HepG2 (cell line): ENCODE results near the gene ST6GALNAC2. TPM values are rescaled to one million over a fixed set of nuclear protein-coding genes. Genes with fewer than 3 reads are reported as not detected.
A peak's percentile ranks its signal among the peaks of the same experiment; 100 is the strongest.

Source experiments
- CREM ChIP-seq, 2 experiments: sonication (generic) in 1 of 2; formaldehyde crosslinking in 1 of 2; IDR thresholded peaks; 2 replicates each; pipeline versions ENCODE4 v1.4.0 to v1.6.1; 2016 to 2020; ENCODE audit warnings: antibody characterized with exemption in 1 of 2, mild to moderate bottlenecking in 1 of 2, missing genetic modification reagents in 1 of 2
- GTF2F1 ChIP-seq: fragments of 150-350 bp; IDR thresholded peaks from 2 replicates; pipeline ENCODE4 v1.6.1; 2014; ENCODE audit warnings: low read length
- HES4 ChIP-seq: sonication (generic); formaldehyde crosslinking; IDR thresholded peaks from 2 replicates; pipeline ENCODE4 v1.9.0; 2021; ENCODE audit warnings: mild to moderate bottlenecking, missing genetic modification reagents, borderline replicate concordance
- HNRNPL ChIP-seq: fragments of 200-400 bp; formaldehyde crosslinking; IDR thresholded peaks from 2 replicates; pipeline ENCODE4 v1.6.1; 2017; ENCODE audit warnings: mild to moderate bottlenecking, low read depth, low read length
- NFYC ChIP-seq: IDR thresholded peaks from 2 replicates; pipeline ENCODE4 v1.6.1; 2016; ENCODE audit warnings: missing genetic modification reagents, missing compliant biosample characterization
- PRMT3 ChIP-seq: sonication (generic); formaldehyde crosslinking; IDR thresholded peaks from 2 replicates; pipeline ENCODE4 v1.8.1; 2022; ENCODE audit warnings: low read depth, mild to moderate bottlenecking, moderate library complexity, missing genetic modification reagents, borderline replicate concordance
- RFX3 ChIP-seq: IDR thresholded peaks from 2 replicates; pipeline ENCODE4 v1.6.1; 2016; ENCODE audit warnings: missing biosample characterization, missing genetic modification reagents
- SAP130 ChIP-seq: IDR thresholded peaks from 2 replicates; pipeline ENCODE4 v1.6.1; 2016; ENCODE audit warnings: low read depth
- TARDBP ChIP-seq: sonication (generic); formaldehyde crosslinking; IDR thresholded peaks from 2 replicates; pipeline ENCODE4 v1.8.0; 2022; ENCODE audit warnings: mild to moderate bottlenecking, missing genetic modification reagents
- TCF7L2 ChIP-seq: IDR thresholded peaks from 2 replicates; pipeline ENCODE4 v1.6.1; 2011; ENCODE audit warnings: mild to moderate bottlenecking, low read depth, low read length, moderate library complexity
- YY1 ChIP-seq: IDR thresholded peaks from 2 replicates; pipeline ENCODE4 v1.6.1; 2011; ENCODE audit warnings: low read length, low read depth, moderate library complexity, mild to moderate bottlenecking; ENCODE audit not compliant: insufficient read depth, insufficient replicate concordance
- ZBTB7A ChIP-seq: sonication (generic); formaldehyde crosslinking; IDR thresholded peaks from 2 replicates; pipeline ENCODE4 v1.8.0; 2022; ENCODE audit warnings: mild to moderate bottlenecking, missing genetic modification reagents
- ZNF160 ChIP-seq: sonication (generic); formaldehyde crosslinking; IDR thresholded peaks from 2 replicates; pipeline ENCODE4 v1.8.0; 2022; ENCODE audit warnings: mild to moderate bottlenecking, inconsistent platforms, missing genetic modification reagents
- ZNF382 ChIP-seq: sonication (generic); formaldehyde crosslinking; IDR thresholded peaks from 2 replicates; pipeline ENCODE4 v1.5.0; 2020; ENCODE audit warnings: missing genetic modification reagents, mild to moderate bottlenecking, borderline replicate concordance
- ZNF383 ChIP-seq: sonication (generic); formaldehyde crosslinking; IDR thresholded peaks from 2 replicates; pipeline ENCODE4 v1.4.0; 2020; ENCODE audit warnings: missing genetic modification reagents, mild to moderate bottlenecking, borderline replicate concordance
- ZNF567 ChIP-seq: sonication (generic); formaldehyde crosslinking; IDR thresholded peaks from 2 replicates; pipeline ENCODE4 v1.8.1; 2023; ENCODE audit warnings: mild to moderate bottlenecking, missing genetic modification reagents, borderline replicate concordance
- ZNF605 ChIP-seq: sonication (generic); formaldehyde crosslinking; IDR thresholded peaks from 2 replicates; pipeline ENCODE4 v1.8.0; 2022; ENCODE audit warnings: mild to moderate bottlenecking, missing genetic modification reagents
- ZNF749 ChIP-seq: sonication (generic); formaldehyde crosslinking; IDR thresholded peaks from 2 replicates; pipeline ENCODE4 v1.8.0; 2022; ENCODE audit warnings: mild to moderate bottlenecking, missing genetic modification reagents, moderate library complexity, borderline replicate concordance
- ZNF879 ChIP-seq: sonication (generic); formaldehyde crosslinking; IDR thresholded peaks from 2 replicates; pipeline ENCODE4 v1.8.1; 2023; ENCODE audit warnings: missing genetic modification reagents
- ZSCAN30 ChIP-seq: sonication (generic); formaldehyde crosslinking; IDR thresholded peaks from 2 replicates; pipeline ENCODE4 v1.5.0; 2020; ENCODE audit warnings: mild to moderate bottlenecking, missing genetic modification reagents
- polyA plus RNA-seq, 8 experiments: library from polyadenylated mRNA; depleted of rRNA in 3 of 8; stranded (reverse) in 7 of 8; unstranded in 1 of 8; fragments of >200 nt; fragmentation: Illumina TruSeq in 4 of 8; extraction: Trizol in 4 of 8; gene quantifications; 2 replicates each; pipeline versions ENCODE4 v1.2.1 to v1.2.3, GENCODE V29; 2011 to 2016; ENCODE audit warnings: low read depth in 4 of 8, missing spikeins in 1 of 8, mixed read lengths in 1 of 8; ENCODE audit not compliant: insufficient read depth in 1 of 8
- total RNA-seq, 5 experiments: library from RNA; depleted of rRNA; stranded (reverse); fragments of >200 nt; fragmentation: Illumina TruSeq; extraction: Trizol; gene quantifications; 2 replicates each; pipeline ENCODE4 v1.2.3, GENCODE V29; 2016; ENCODE audit warnings: low read depth in 1 of 5
- TF ChIP-seq, protein P1 (sequence below): sonication (generic); formaldehyde crosslinking; IDR thresholded peaks from 2 replicates; pipeline ENCODE4 v1.5.0; 2020; ENCODE audit warnings: missing genetic modification reagents
- TF ChIP-seq, protein P2 (sequence below): sonication (generic); formaldehyde crosslinking; IDR thresholded peaks from 2 replicates; pipeline ENCODE4 v1.8.0; 2022; ENCODE audit warnings: missing genetic modification reagents, mild to moderate bottlenecking, inconsistent platforms, borderline replicate concordance
- TF ChIP-seq, protein P3 (sequence below): sonication (generic); formaldehyde crosslinking; conservative IDR thresholded peaks from 2 replicates; pipeline ENCODE4 v1.4.0; 2020; ENCODE audit warnings: missing genetic modification reagents
- TF ChIP-seq, protein P4 (sequence below): sonication (generic); formaldehyde crosslinking; IDR thresholded peaks from 2 replicates; pipeline ENCODE4 v1.4.0; 2020; ENCODE audit warnings: missing genetic modification reagents; ENCODE audit errors: not compliant biosample characterization
- TF ChIP-seq, protein P5 (sequence below): sonication (generic); formaldehyde crosslinking; IDR thresholded peaks from 2 replicates; pipeline ENCODE4 v1.8.1; 2023; ENCODE audit warnings: mild to moderate bottlenecking, moderate library complexity, missing genetic modification reagents

The ST6GALNAC2 gene
- total and polyA plus RNA-seq, 2 of the 13 experiments (the other 11 are each of a cell fraction or from before 2014, with no cell fraction given), result 0.12 to 0.49 TPM

DNA sequence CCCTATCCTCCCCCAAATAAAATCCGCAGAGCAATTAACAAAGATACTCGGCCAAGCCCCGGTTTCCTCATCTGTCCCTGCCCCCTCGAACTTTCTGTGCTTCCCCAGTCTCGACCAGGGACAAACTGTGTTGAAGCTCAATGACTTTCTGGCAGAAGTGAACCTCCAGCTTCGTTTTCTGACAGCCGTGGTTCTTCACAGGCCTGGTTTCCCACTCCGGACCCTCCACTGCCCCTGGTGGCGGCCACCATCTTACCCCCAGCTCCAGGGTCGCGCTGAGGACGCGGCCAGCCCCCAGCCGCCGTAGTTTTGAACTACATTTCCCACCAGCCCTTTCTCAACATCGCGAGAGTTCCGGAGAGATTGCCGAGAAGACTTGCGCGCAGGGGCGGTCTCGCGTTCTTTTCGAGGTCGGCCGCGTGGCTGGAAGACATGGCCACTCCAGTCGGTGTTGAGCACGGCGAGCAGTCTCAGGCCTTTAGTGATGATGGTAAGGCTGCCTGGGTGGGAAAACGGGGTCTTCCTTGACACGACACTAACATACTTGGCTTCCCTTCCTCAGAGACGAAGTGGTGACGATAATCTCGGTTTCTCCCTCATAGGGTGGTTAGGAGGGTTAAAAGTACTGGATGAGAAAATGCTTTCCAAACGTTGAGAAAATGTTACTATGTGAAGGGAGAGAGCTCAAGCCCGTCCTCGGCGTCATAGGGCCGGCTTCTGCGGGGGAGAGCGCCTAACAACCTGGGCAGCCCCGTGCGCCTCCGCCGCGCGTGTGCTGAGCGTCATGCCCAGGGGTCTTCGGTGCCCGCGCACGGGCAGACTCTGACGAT is 28.1 kb downstream of the ST6GALNAC2 start (continued):
- TF ChIP-seq, protein P1, sequence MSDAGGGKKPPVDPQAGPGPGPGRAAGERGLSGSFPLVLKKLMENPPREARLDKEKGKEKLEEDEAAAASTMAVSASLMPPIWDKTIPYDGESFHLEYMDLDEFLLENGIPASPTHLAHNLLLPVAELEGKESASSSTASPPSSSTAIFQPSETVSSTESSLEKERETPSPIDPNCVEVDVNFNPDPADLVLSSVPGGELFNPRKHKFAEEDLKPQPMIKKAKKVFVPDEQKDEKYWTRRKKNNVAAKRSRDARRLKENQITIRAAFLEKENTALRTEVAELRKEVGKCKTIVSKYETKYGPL (CRISPR knock-in tag), result no peak
- peak; percentile 86 for TF ChIP-seq ZNF605
- 0 out of 2 replicates have a peak, but pooled peaks have one; percentile 51 for TF ChIP-seq HNRNPL
- peak; percentile 99 for TF ChIP-seq SAP130 (CRISPR knock-in tag)
- peak; percentile 98 for TF ChIP-seq ZNF567 (CRISPR knock-in tag)
- no peak; the same call in 1 of the 2 replicates for TF ChIP-seq ZNF160 (CRISPR knock-in tag)
- TF ChIP-seq, protein P2, sequence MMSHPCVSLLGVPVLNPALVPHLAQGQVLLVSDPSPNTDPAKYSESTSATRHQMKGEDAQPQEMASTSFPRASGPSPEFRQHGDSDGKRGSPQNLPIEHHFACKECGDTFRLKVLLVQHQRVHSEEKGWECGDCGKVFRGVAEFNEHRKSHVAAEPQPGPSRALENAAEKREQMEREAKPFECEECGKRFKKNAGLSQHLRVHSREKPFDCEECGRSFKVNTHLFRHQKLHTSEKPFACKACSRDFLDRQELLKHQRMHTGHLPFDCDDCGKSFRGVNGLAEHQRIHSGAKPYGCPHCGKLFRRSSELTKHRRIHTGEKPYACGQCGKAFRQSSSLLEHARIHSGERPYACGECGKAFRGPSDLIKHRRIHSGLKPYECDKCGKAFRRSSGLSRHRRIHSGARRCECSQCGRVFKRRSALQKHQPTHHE (CRISPR knock-in tag), result peak; percentile 77; the same call in 1 of the 2 replicates
- TF ChIP-seq PRMT3 (CRISPR knock-in tag), result no peak
- TF ChIP-seq HES4, result peak; percentile 89
- TF ChIP-seq NFYC (CRISPR knock-in tag), result peak; percentile 62
- TF ChIP-seq, protein P3, sequence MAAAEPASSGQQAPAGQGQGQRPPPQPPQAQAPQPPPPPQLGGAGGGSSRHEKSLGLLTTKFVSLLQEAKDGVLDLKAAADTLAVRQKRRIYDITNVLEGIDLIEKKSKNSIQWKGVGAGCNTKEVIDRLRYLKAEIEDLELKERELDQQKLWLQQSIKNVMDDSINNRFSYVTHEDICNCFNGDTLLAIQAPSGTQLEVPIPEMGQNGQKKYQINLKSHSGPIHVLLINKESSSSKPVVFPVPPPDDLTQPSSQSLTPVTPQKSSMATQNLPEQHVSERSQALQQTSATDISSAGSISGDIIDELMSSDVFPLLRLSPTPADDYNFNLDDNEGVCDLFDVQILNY (CRISPR knock-in tag), result no peak
- TF ChIP-seq, protein P4, sequence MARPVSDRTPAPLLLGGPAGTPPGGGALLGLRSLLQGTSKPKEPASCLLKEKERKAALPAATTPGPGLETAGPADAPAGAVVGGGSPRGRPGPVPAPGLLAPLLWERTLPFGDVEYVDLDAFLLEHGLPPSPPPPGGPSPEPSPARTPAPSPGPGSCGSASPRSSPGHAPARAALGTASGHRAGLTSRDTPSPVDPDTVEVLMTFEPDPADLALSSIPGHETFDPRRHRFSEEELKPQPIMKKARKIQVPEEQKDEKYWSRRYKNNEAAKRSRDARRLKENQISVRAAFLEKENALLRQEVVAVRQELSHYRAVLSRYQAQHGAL (CRISPR knock-in tag), result no peak
- TF ChIP-seq TCF7L2, result no peak
- TF ChIP-seq, protein P5, sequence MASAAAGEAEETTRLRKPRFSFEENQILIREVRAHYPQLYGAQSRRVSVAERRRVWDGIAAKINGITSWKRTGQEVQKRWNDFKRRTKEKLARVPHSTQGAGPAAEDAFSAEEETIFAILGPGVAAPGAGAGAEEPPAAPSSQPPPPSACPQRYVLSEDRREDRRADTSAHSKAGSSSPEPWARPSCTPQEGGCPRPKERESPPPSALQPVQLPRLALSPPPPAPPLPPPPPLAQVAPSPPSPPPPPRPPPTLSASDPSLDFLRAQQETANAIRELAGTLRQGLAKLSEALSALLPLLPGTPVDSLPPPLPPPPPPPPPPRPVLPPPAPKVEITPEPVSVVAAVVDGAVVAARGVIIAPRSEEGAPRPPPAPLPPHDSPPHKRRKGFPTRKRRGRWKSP (CRISPR knock-in tag), result peak; percentile 75
- no peak for TF ChIP-seq ZNF879 (CRISPR knock-in tag)
- TF ChIP-seq TARDBP, result peak; percentile 93
- peak; percentile 93 for TF ChIP-seq YY1
- no peak; the same call in 1 of the 2 replicates for TF ChIP-seq RFX3 (CRISPR knock-in tag)
- peak; percentile 93 for TF ChIP-seq ZNF749 (CRISPR knock-in tag)
- TF ChIP-seq ZNF383 (CRISPR knock-in tag), result peak; percentile 74; the same call in 1 of the 2 replicates
- peak; percentile 81; the same call in 1 of the 2 replicates for TF ChIP-seq ZSCAN30 (CRISPR knock-in tag)
- peak; percentile 92 for TF ChIP-seq ZBTB7A
- TF ChIP-seq GTF2F1, result no peak; the same call in 1 of the 2 replicates
- peak; percentile 96 for TF ChIP-seq CREM (IDR thresholded peaks at IDR 0.05)
- TF ChIP-seq CREM (CRISPR knock-in tag; IDR thresholded peaks at IDR 0.05), result no peak; the same call in 1 of the 2 replicates
- TF ChIP-seq ZNF382, result no peak
